GM12873 (cell line): ENCODE results near the gene PLA2R1.

Experiments
- CTCF ChIP-seq: IDR thresholded peaks from 2 replicates; pipeline ENCODE4 v1.5.1; 2012; ENCODE audit warnings: low read depth, mild to moderate bottlenecking, moderate library complexity, low read length, control low read depth; ENCODE audit not compliant: insufficient read depth; ENCODE audit errors: missing control alignments

PLA2R1 gene

GRCh38 chr2:160006475-160006874 lies 55.9 kb downstream of the PLA2R1 start:
- no peak for TF ChIP-seq CTCF

DNA sequence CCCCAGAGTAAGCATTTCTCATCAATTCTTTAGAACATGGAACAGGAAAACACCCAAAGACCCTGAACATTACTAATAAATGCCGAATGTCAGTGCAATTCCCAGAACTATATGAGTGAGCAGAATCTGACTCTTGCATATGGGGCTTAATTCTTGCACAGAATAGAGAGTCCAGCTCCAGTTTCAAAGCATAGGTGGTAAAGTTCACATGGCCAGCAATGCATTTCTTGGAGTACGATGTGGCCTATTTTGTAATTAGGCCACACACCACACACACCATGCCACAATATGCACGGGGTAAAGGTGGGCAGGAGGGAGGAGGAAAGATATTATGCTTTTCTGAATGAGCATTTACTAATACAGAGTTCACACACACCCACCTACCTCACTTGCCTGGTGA lies 56.5 kb downstream of the PLA2R1 start:
- TF ChIP-seq CTCF, result no peak

DNA sequence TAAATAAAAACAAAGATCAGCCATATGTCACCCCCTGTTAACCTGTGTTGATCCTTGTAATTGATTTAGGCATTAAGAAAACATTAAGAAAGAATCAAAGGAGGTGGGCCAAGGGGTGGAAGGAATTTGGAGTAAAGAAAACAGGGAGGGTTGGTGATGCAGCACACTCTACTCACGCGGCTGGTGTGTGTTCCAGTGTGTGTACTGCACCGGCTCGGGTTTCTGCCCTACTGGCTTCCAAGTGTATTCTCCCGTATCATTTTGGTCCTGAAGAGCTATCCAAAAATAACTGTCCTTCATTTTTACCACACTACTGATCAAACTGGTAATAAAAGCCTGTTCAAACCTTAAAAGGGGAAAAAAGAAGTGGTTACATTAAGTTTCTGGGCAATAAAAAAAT lies 56.9 kb downstream of the PLA2R1 start:
- TF ChIP-seq CTCF, result no peak

GRCh38 chr2:159998961-159999360 lies 63.5 kb downstream of the PLA2R1 start:
- peak; percentile 19 for TF ChIP-seq CTCF

DNA sequence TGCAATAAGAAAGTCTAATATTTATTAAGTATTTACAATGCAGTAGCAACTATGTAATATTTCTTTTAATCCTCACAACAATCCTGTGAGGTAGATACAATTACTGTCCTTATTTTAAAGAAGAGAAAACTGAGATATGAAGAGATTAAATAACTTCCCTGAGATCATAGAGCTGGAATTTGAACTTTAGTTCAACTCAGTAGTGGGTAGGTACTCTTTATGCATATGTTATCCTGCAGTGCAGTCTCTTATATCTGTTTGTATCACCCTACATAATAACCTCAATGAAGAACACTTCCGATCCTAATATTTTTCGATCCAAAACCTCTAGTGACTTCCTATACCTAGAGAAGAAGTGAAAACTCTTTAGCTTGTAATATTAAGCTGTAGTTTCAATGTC lies 64.2 kb downstream of the PLA2R1 start:
- no peak for TF ChIP-seq CTCF

DNA sequence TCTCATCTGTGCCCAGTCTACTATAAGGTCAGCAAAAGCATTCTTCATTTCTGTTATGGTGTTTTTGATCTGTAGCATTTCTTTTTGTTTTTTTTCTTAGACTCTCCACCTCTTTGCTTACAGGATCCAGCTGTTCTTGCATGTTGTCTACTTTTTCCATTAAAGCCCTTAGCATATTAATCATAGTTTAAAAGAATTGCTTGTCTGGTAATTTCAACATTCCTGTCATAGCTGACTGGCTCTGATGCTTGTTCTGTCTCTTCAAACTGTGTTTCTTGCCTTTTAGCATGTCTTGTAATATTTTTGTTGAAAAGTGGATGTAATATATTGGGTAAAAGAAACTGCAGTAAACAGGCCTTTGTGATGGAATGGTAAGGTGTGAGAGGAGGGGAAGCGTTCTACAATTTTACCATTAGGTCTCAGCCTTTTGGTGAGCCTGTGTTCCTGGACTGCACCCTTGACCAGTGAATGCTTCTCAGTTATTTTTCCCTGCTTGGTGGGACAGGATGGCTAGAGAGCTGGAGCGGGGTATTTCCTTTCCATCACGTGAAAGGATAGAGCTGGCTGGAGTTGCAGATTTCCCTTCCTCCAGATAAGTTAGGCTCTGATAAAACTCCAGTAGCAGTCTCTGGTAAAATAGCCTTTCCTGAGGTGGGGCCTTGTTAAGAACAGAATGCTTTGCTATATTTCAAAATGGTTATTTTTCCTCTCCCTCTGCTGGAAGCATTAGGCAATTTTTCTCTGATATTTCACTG lies 65.4 kb downstream of the PLA2R1 start:
- TF ChIP-seq CTCF, result no peak

DNA sequence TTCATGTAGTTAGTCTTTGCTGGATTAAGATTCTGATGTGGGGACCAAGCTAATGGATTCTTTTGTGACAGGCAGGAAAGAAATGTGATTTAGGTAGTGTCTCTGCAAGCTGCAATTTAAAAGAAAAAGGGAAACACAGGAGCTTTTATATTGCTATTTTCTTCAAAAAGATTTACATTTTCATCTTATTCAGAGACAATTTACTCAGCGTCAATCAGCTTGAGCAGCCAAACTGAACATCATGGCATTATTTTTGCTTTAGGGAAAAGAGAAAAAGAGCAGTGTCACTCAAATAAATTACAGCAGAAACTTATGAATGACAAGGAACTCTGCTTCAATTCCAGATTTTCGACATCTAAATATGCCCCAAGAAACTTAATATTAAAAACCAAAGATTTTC lies 67.4 kb downstream of the PLA2R1 start:
- TF ChIP-seq CTCF, result no peak
